Activated CD4-positive, alpha-beta T cell treated with anti-CD3 and anti-CD28 coated beads, Interleukin-10, Interleukin-2, amounts not matched to agents 100 ng/mL and 50 ng/mL, durations not matched to agents 16 hours and 8 hours (primary cell): ENCODE measurements around the gene SF3B6.

Experiments used
- DNase-seq: peaks from one replicate; pipeline ENCODE4 v3.0.0-alpha.2; 2020

Gene SF3B6

DNA sequence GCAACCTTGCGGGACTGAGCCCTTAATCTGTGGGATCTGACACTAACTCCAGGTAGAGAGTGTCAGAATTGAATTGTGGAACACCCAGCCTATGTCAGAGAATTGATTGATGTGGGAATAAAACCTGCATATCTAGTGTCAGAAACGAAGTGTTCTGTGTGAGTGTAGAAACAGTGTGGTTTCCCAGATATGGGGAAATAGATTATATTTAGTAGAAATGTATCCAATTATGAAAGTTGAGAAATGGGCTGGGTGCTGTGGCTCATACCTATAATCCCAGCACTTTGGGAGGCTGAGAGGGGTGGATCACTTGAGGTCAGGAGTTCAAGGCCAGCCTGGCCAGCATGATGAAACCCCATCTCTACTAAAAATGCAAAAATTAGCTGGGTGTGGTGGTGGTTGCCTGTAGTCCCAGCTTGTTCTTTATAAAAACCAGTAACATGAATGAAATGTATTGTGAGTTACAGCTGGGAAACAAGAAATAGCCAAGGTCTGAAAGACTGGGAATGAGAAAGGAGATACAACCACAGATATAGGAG lies 12.8 kb upstream of the SF3B6 start:
- DNase-seq, result no peak

- no peak for DNase-seq
These were observed 10.9 kb upstream of the SF3B6 start for GRCh38 chr2:24087032-24087431.

DNA sequence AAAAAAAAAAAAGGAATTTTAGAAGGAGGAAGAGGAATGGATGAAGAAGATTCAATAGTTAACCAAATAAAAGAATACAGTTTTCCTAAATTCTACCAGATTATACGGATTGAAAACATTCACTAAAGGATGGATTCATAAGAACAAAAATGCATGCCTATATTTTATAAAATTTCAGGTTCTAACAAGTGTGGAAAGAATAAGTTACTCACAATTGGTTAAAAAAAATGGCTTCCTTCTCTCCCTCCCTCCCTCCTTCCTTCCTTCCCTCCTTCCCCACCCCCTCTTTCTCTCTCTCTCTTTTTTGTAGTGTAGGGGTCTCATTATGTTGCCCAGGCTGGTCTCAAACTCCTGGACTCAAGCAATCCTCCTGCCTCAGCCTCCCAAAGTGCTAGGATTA lies 10.1 kb upstream of the SF3B6 start:
- no peak for DNase-seq

DNA sequence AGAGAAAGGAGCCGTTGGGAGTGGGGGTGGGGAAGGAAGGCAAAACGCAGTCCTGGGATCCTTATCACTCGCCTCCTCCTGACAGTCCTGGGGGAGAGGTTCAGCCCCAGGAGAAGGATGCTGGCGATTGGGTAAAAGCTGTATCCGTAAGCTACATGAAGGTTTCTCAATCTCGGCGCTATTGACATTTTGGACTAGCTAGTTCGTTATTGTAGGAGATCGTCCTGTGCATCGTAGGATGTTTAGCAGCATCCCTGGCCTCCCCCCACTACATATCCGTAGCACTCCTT lies 9.0 kb upstream of the SF3B6 start:
- no peak for DNase-seq

DNA sequence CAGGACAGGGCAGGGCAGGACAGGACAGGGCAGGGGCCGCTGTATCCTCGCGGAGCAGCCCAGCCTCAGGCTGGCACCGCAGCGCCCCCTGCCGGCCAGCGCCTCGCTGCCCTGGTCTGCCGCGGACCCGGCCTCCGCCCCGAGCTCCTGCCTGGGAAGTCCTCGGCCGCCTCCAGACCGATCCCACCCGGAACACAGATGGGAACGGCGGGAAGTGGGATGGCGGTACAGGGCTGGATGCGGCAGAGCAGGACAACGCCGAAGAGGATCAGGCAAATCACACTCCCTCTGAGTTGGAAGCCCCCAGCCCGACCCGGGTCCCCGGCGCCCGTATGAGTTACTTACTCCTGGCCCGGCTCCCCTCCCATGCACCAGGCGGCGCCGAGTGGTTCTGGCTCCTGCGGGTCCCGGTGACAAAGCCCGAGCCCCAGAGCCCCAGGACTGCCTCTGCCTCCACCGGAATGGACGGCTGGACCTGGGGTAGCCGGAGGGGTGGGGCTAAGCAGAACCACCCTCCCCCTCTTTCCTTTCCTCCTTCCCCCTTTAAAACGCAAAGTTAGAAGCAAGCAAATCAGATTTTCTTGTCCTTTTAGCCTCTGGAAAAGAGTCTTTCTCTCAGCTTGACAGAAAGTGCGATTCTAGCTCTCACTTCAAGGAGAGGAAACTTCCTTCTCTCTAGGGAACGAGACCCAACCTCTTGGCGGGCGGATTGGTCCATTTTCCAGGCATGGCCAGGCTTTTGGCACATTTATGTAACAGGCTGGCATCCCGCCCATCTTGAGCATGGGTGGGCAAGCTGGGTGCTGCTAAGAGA lies 8.5 kb upstream of the SF3B6 start, which contains the start of gene TP53I3:
Gene TP53I3 (minus strand): TSS at position 449 of the 814 bp plus-strand sequence. CDS start 508 bp downstream, outside the sequence.
- peak; percentile 87 for DNase-seq

GRCh38 chr2:24083567-24084385 lies 7.7 kb upstream of the SF3B6 start:
- peak; percentile 64 for DNase-seq

DNA sequence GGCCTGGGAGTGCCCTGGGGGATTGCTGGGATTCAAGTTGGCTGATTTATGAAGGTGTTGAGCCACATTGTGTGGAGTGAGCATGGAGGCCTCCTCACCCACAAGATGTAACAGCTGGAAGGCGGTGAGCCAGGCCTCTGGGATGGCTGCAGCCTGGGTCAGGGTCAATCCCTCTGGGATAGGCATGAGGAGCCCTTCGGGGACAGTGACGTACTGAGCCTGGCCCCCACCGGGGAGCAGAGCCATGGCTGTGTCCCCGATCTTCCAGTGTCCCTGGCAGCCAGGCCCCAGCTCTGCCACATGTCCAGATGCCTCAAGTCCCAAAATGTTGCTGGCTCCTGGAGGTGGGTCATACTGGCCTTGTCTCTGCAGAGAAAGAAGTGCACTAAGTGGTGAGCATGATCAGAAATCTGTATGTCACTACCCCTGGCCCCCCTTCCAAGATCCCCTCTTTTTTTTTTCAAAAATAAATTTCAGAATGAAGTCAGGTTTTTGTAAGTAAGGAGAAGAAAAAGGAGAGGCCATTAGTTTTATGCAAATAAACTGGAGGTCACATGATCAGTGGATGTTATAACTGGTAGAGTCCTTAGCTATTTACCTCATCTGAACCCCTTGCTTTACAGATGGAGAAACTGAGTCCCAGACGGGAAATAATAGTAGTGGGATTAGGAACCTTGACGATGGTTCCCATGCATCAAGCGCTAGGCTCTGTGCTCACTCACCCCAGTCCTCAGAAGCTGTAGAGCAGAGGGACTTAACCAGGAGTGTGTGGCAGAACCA lies 6.9 kb upstream of the SF3B6 start:
- no peak for DNase-seq

DNA sequence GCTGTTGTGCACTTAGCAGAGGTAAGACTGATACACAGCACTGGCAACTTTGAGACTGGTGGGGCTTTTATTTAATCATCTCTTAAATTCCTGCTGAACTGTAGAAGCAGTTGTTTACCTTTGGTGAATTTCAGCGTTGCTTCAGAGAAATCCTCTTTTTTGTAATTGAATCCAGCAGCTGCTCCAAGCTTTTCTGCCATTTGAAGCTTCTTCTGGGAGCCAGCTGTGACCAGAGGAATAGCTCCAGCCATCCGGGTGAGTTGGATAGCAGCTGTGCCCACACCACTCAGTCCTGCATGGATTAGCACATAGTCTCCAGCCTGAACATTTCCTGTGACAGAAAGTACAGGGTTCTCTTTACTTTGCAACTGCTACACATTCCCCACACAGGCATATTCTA lies 4.6 kb upstream of the SF3B6 start:
- DNase-seq, result no peak

DNA sequence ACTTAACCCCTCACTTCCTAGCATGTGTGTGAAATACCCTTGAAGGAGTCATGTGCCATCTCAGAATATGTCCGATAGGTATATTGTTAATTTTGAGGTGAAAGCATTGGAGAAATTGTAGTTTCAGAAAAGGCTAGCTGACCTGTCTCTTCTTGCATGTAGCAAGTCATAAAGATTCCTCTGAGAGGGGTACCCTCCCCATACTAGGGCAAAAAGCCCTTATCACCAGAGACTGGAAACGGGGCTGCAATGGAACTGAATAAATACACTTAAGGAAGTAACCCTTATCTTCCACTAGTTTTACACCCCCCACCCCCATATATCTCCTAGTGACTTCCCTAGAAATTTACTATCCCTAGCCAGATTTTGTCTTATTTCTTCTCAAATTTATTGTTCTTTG lies 1.8 kb upstream of the SF3B6 start:
- DNase-seq, result no peak

DNA sequence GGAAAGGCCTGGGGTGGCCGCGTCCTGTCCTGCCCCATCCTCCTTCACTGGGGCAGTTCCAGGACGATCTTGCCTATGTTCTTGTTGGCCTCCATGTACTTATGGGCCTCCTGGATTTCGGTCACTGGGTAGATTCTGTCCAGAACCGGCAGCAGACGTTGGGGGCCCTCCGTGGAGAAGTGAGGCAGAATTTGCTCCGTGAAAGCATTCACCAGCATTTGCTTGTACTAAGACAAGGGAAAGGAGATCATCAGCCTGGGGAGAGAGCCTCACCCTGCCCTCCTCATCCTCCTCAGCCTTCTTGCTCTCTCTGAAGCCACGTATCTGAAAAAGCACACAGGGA lies 1.4 kb upstream of the SF3B6 start:
- no peak for DNase-seq

- DNase-seq, result peak; percentile 8
These were observed 866 bp upstream of the SF3B6 start for GRCh38 chr2:24076849-24077534.

DNA sequence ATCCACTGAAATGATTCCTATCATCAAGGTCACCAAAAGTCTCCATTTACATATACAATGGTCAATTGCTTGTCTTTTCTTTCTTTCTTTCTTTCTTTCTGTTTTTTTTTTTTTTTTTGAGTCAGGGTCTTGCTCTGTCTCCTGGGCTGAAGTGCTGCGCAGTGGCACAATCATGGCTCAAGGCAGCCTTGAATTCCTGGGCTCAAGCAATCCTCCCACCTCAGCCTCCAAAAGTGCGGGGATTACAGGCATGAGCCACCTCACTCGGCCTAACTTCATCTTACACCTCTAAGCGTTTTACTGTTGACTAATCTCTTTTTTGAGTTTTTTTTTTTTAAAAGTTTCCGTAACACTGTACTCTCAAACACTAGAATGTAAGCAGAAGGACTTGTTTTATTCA lies 867 bp downstream of the SF3B6 start:
- no peak for DNase-seq

GRCh38 chr2:24073816-24074215 lies 2.3 kb downstream of the SF3B6 start:
- DNase-seq, result peak; percentile 58

GRCh38 chr2:24072259-24072658 lies 3.9 kb downstream of the SF3B6 start:
- DNase-seq, result no peak

DNA sequence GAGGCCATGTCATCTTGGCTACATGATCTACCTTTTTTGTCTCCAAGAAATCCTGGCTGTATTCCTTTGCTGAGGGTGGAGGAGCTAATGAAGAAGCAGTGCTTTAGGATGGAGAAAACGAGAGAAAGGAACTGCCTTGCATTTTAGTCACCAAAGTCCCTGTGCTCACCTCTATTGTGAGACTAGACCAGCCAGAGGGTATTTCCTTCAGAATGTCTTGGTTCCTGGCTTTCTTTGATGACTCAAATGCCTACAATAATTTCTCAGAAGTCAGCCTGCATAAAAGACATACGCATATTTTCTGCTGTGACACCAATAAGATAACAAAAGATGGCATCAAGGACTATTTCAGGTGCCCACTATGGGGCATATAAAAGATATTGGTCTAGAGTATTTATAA lies 10.8 kb downstream of the SF3B6 start:
- peak; percentile 13 for DNase-seq

DNA sequence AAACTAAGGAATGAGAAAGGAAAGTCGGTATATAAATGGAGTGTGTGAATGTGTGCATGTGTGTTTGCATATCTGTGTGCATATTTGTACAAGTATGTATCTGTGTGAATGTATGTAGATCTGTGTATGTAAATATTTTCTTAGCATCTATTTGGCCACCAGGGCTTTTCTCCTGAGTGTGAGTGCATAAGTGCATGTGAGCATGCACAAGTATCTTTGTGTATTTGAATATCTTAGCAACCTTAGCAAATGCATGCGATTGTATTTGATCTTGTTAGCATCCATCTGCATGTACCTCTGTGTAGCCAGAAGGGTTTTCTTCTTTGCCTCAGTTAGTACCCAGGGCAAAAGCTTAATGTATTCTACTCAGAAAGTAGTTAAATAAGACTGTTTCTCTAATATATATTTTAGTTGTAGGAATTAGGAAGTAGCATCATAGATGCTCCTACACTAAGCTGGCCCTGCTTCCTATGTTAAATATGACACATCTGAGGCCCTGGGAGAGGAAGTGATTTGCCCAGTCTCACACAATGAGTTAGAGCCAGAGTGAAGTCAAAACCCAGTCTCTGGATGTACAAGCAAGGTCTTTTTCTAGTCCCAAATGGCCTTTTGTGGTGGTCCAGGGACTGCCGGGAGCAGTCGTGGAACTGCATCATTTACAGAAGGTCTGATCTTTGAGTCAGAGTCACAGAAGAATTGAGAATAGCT lies 17.4 kb downstream of the SF3B6 start:
- DNase-seq, result peak; percentile 14

- DNase-seq, result no peak
These were observed 20.4 kb downstream of the SF3B6 start for GRCh38 chr2:24055750-24056149.

DNA sequence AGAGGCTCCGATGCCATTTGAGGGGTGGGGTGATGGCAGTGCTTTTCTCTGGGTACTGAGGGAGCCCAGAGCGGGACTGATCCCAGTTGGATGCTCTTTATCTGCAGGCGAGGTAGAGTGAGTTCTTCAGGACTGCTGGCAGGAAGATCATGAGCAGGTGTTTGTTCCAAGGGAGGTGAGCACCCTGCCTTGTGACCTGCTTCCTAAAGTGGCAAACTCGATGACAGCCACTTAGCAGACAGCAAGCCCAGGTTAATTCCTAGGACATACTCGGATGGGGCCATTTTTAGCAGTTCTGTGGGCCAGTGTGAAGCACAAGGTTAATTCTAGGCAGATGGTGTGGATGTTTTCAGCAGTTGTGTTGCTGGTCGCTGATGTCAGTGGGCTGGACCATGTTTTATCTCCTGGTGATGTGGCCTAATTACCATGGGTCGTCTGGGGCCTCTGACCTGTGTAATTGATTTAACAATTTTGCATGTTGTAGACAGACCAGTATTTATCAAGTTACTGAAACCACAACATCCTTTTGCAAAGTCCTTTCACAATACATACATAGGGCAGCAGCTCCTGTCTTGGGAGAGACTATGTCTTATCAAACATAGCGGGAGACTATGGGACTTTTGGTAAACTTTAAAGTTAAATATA lies 21.6 kb downstream of the SF3B6 start:
- no peak for DNase-seq

- no peak for DNase-seq
These were observed 23.2 kb downstream of the SF3B6 start for GRCh38 chr2:24052951-24053350.

DNA sequence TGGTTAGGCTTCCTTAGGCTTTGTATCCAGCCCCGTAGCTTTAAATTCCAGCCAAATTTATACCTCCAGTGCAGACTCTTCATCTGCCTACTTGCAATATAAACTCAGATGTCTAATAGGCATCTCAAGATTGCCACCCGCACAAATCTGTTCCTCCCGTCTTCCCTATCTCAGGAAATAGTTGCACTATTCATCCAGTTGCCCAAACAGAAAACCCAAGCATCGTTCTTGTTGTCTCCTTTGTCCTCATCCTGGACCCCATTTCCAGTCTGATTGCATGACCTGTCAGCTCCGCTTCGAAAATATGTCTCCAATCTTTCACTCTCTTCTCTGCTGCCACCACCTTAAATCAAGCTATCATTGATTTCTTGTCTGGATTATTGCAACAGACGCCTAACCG lies 24.3 kb downstream of the SF3B6 start:
- no peak for DNase-seq
